ENCODE measurements around the gene KLHL11. TPM values are rescaled to one million over a fixed set of nuclear protein-coding genes. Genes with fewer than 3 reads are reported as not detected.
A peak's percentile ranks its signal among the peaks of the same experiment; 100 is the strongest.
"Not testable (repeated sequence)": the region's sequence is repeated elsewhere in the genome, so short reads cannot be mapped to it uniquely, and the experiment has no call there.

The KLHL11 gene
- total and polyA plus RNA-seq, 11 donors: 1.1 to 5.9 (median 3.4) TPM

- Histone ChIP-seq H3K27ac (peak overlapping the region in 2 of 12 donors; percentile 1 to 38), H3K9me3 (no peaks in the 10 kb centered on the region), H3K36me3 (peaks cover 0 to 39% (median 11%) of the 10 kb centered on the region in 9 donors), H3K27me3 (no peaks in the 10 kb centered on the region), H3K4me1 (peaks cover 0 to 21% (median 7%) of the 10 kb centered on the region in 12 donors), H3K4me3 (no peak overlapping the region)
- ATAC-seq: no peak
- TF ChIP-seq, protein P1, sequence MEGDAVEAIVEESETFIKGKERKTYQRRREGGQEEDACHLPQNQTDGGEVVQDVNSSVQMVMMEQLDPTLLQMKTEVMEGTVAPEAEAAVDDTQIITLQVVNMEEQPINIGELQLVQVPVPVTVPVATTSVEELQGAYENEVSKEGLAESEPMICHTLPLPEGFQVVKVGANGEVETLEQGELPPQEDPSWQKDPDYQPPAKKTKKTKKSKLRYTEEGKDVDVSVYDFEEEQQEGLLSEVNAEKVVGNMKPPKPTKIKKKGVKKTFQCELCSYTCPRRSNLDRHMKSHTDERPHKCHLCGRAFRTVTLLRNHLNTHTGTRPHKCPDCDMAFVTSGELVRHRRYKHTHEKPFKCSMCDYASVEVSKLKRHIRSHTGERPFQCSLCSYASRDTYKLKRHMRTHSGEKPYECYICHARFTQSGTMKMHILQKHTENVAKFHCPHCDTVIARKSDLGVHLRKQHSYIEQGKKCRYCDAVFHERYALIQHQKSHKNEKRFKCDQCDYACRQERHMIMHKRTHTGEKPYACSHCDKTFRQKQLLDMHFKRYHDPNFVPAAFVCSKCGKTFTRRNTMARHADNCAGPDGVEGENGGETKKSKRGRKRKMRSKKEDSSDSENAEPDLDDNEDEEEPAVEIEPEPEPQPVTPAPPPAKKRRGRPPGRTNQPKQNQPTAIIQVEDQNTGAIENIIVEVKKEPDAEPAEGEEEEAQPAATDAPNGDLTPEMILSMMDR (IDR thresholded peaks at IDR 0.05): no peak
- no peak for TF ChIP-seq POLR2A (IDR thresholded peaks at IDR 0.05)
- intact Hi-C loops (cut with DNase I): no loop called here
- 78 to 82% (median 81%) methylated on average over 4 of the region's 4 CpGs for WGBS, 4 donors
- DNase-seq: no peak
Measured at GRCh38 chr17:41848788-41849187, 16.4 kb downstream of the KLHL11 start.

DNA sequence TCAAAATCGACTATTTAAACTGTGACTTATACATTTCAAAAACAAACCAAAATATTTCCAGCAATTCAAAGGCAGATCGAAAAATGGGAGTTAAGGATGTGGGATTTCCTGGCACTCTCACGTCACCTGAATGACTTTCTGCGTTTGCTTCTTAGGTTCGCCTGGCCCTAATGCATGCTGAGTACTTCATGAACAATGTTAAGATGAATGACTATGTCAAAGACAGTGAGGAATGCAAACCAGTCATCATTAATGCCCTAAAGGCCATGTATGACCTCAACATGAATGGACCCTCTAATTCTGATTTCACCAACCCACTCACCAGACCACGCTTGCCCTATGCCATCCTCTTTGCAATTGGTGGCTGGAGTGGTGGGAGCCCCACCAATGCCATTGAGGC, 20.3 kb downstream of the KLHL11 start:
- Histone ChIP-seq H3K4me1 (peaks cover 0 to 9% (median under 1%) of the 10 kb centered on the region in 12 donors), H3K27ac (no peak overlapping the region), H3K9me3 (no peaks in the 10 kb centered on the region), H3K36me3 (peaks cover 0 to 9% (median 0%) of the 10 kb centered on the region in 9 donors), H3K27me3 (no peaks in the 10 kb centered on the region), H3K4me3 (no peak overlapping the region)
- WGBS, 4 donors: 89 to 96% (median 94%) methylated on average over 6 of the region's 6 CpGs
- DNase-seq (no peak), ATAC-seq (no peak)
- no peak for TF ChIP-seq POLR2A (IDR thresholded peaks at IDR 0.05)
- TF ChIP-seq, protein P1 (IDR thresholded peaks at IDR 0.05): no peak
- intact Hi-C loops (cut with DNase I): no loop called here

DNA sequence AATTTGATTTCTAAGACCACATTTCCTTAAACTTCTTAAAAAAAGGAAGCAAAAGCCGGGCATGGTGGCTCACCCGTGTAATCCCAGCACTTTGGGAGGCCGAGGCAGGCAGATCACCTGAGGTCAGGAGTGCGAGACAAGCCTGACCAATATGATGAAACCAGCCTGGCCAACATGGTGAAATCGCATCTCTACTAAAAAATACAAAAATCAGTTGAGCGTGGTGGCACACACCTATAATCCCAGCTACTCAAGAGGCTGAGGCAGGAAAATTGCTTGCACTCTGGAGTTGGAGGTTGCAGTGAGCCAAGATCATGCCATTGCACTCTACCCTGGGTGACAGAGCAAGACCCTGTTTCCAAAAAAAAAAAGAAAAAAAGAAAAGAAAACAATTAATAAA, 24.4 kb downstream of the KLHL11 start:
- H3K9me3 ChIP-seq; H3K36me3 ChIP-seq; H3K4me3 ChIP-seq; H3K4me1 ChIP-seq; ATAC-seq; intact Hi-C loops (cut with DNase I); DNase-seq; H3K27ac ChIP-seq; H3K27me3 ChIP-seq: not testable (repeated sequence)
- WGBS, 4 donors: 87 to 95% (median 91%) methylated on average over 6 of the region's 6 CpGs

GRCh38 chr17:41839448-41839847, 25.8 kb downstream of the KLHL11 start:
- H3K36me3 ChIP-seq; ATAC-seq; H3K9me3 ChIP-seq; intact Hi-C loops (cut with DNase I); H3K27ac ChIP-seq; H3K4me3 ChIP-seq; DNase-seq; H3K27me3 ChIP-seq: not testable (repeated sequence)
- 94 to 98% (median 96%) methylated on average over 2 of the region's 2 CpGs for WGBS, 4 donors
- peaks cover 0 to 17% (median 12%) of the 10 kb centered on the region in 12 donors for H3K4me1 ChIP-seq

DNA sequence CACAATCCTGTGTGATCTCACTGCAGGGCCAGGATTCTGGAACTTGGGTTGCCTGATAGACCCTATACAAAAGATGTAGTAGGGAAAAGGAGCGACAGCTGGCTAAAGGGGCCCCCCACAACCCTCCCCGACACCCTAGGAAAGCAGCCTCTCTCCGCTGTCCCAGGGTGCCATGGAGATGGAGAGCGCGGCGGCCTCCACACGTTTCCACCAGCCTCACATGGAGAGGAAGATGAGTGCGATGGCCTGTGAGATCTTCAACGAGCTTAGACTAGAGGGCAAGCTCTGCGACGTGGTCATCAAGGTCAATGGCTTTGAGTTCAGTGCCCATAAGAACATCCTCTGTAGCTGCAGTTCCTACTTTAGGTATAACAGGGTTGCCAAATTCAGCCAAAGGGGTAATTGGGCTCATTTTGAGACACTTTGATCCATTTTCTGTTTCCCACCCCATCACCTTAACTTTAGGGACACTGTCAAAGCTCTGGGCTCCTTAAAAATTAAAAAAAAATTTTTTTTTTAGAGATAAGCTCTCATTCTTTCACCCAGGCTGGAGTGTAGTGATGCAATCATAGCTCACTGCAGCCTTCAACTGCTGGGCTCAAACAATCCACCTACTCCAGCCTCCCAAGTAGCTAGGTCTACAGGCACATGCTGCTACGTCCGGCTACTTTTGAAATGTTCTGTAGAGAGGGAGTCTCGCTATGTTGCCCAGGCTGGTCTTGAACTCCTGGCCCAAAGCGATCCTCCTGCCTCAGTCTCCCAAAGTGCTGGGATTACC, 27.3 kb downstream of the KLHL11 start, which contains the start of gene KLHL10:
KLHL10 (plus strand) TSS at position 65 of the 778 bp plus-strand sequence; CDS start at position 173, 108 bp downstream.
- no peak for ATAC-seq
- Histone ChIP-seq H3K27ac (no peak within 1 kb of the TSS), H3K4me1 (peaks cover 0 to 17% (median 12%) of the 10 kb centered on the region in 12 donors), H3K27me3 (no peaks in the 10 kb centered on the region), H3K36me3 (peaks cover 0 to 7% (median 0%) of the 10 kb centered on the region in 9 donors), H3K9me3 (no peaks in the 10 kb centered on the region), H3K4me3 (peak within 1 kb of the TSS in 8 of 12 donors; percentile 81 to 97 (median 92))
- TF ChIP-seq POLR2A (IDR thresholded peaks at IDR 0.05): no peak
- WGBS, 4 donors: 92 to 96% (median 95%) methylated on average over 14 to 15 of the region's 15 CpGs
- intact Hi-C loops (cut with DNase I): no loop called here
- no peak for DNase-seq
